GM08714 (cell line): ENCODE data around the gene NPM1.
"Not testable (repeated sequence)": the region's sequence is repeated elsewhere in the genome, so short reads cannot be mapped to it uniquely, and the experiment has no call there.

Experiments used
- H3K4me3 ChIP-seq: fragments of 200-500 bp; sonication (Bioruptor generic); 2 replicates; pipeline ENCODE4 v1.5.1; 2014; ENCODE audit warnings: mild to moderate bottlenecking, low read length, inconsistent platforms
- ZNF274 ChIP-seq: IDR thresholded peaks from 2 replicates; pipeline ENCODE4 v1.6.1; 2012; ENCODE audit warnings: mild to moderate bottlenecking, low read depth, low read length

The NPM1 gene

GRCh38 chr5:171369056-171369455 is 18.6 kb upstream of the NPM1 start:
- H3K4me3 ChIP-seq, result no peak overlapping the region
- no peak for TF ChIP-seq ZNF274

- no peak for TF ChIP-seq ZNF274
- no peak overlapping the region for H3K4me3 ChIP-seq
Observed at GRCh38 chr5:171369898-171370297, 17.8 kb upstream of the NPM1 start.

- H3K4me3 ChIP-seq, result not testable (repeated sequence)
Observed at GRCh38 chr5:171370881-171371280, 16.8 kb upstream of the NPM1 start.

- no peak for TF ChIP-seq ZNF274
- no peak overlapping the region for H3K4me3 ChIP-seq
Observed at GRCh38 chr5:171371326-171371725, 16.3 kb upstream of the NPM1 start.

- no peak for TF ChIP-seq ZNF274
- no peak overlapping the region for H3K4me3 ChIP-seq
Observed at GRCh38 chr5:171379961-171380360, 7.7 kb upstream of the NPM1 start.

GRCh38 chr5:171384416-171384815 is 3.2 kb upstream of the NPM1 start:
- H3K4me3 ChIP-seq, result not testable (repeated sequence)

GRCh38 chr5:171384999-171385398 is 2.6 kb upstream of the NPM1 start:
- H3K4me3 ChIP-seq, result not testable (repeated sequence)

- H3K4me3 ChIP-seq, result no peak overlapping the region
- no peak for TF ChIP-seq ZNF274
Observed at GRCh38 chr5:171386006-171386671, 1.5 kb upstream of the NPM1 start.

GRCh38 chr5:171386861-171387344 is 746 bp upstream of the NPM1 start:
- peak overlapping the region; percentile 88 for H3K4me3 ChIP-seq
- no peak for TF ChIP-seq ZNF274

- TF ChIP-seq ZNF274, result no peak
- H3K4me3 ChIP-seq, result peak overlapping the region; percentile 84
Observed at GRCh38 chr5:171387970-171388815, 544 bp downstream of the NPM1 start.

- H3K4me3 ChIP-seq, result peak overlapping the region; percentile 84
- TF ChIP-seq ZNF274, result no peak
Observed at GRCh38 chr5:171388816-171389168, 1.1 kb downstream of the NPM1 start.

- peak overlapping the region; percentile 84 for H3K4me3 ChIP-seq
- TF ChIP-seq ZNF274, result no peak
Observed at GRCh38 chr5:171390883-171391677, 3.4 kb downstream of the NPM1 start.

GRCh38 chr5:171391996-171392577 is 4.4 kb downstream of the NPM1 start:
- TF ChIP-seq ZNF274, result no peak
- H3K4me3 ChIP-seq, result no peak overlapping the region

- no peak overlapping the region for H3K4me3 ChIP-seq
- TF ChIP-seq ZNF274, result no peak
Observed at GRCh38 chr5:171392585-171393159, 5.0 kb downstream of the NPM1 start.

GRCh38 chr5:171395042-171395441 is 7.4 kb downstream of the NPM1 start:
- no peak overlapping the region for H3K4me3 ChIP-seq
- no peak for TF ChIP-seq ZNF274

GRCh38 chr5:171396583-171396982 is 8.9 kb downstream of the NPM1 start:
- H3K4me3 ChIP-seq, result not testable (repeated sequence)
